GM11168 (cell line): ENCODE results near the gene NBAS.
"Not testable (repeated sequence)": the region's sequence is repeated elsewhere in the genome, so short reads cannot be mapped to it uniquely, and the experiment has no call there.

Source experiments
- in situ Hi-C: fragments of 300-500 bp; cut with MboI; formaldehyde crosslinking; loops from one replicate; pipeline ENCODE4 v1.12.0; 2022; ENCODE audit warnings: low sequenced_read_pairs; ENCODE audit not compliant: unreplicated experiment

NBAS gene

DNA sequence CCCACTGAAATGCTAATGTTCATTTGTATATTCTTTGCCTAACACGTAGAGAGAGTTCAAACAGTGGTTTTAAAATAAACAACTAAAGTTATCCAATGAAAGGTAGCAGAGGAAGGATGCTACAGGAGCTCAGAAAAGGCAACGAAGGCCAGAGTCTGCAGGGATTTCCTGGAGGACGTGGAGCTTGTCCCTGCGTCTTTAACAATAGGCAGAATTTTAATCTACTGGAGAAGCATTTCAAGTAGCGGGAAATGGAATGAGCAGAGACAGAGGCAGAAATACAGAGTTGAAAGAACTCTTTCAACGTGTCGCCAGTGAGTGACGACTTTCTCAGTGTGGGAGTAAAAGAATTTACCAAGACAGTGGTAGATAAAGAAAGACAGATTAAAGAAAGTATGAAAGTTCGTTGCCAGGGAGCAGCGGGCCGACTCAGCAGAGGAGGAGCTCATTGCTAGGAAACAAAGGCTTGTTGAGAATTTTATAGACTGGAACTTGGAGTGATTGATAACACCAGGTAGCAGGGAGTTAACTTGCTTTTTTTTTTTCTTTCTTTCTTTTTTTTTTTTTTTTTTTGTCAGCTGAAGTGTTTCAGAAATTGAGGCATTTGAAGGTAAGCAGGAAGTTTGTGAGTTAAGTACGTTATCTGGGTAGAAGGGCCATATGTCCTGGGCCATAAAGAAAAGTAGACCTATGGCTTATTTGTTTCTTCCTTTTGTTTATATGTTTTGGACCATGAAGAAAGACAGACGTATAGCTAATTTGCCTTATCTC, 625 bp upstream of the NBAS start:
- in situ Hi-C loops = no loop called here

DNA sequence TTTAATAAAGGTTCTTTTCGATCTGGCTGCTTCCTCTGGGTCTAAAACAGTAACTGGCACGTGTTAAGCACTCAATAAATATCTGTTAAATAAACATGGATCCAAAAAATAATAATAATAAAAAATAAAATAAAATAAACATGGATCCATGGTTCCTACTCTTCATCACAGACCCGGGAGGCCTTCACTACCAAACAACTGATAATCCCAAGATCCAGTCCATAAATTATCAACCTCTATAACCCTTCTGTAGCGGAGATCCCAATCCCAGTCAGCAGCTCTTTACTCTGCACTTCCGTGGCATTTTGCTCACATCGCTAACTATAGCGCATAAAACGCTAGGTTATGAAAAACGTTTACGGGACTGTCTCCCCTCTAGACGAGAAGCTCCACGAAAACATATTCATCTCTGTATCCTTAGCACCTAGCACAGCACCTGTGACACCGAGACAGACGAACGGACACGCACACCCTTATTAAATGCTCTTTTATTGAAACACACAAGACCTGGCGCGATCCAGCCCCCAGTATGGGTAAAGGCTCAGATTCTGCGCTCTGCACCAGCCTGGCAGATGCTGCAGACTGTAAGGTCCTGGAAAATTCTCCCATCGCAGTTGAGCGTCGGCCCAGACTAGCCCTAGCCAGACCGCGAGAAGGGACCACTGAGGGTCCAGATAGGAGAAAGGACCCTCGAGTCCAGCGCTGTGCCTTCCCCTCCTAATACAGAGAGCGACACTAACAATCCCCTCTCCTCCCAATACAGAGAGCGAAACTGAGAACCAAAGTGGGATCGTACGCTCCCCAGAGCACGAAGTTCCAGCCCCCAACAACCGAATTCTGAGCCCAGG, 770 bp downstream of the NBAS start:
- in situ Hi-C loops = no loop called here

GRCh38 chr2:15559379-15560139, 1.6 kb downstream of the NBAS start:
- in situ Hi-C loops = no loop called here

DNA sequence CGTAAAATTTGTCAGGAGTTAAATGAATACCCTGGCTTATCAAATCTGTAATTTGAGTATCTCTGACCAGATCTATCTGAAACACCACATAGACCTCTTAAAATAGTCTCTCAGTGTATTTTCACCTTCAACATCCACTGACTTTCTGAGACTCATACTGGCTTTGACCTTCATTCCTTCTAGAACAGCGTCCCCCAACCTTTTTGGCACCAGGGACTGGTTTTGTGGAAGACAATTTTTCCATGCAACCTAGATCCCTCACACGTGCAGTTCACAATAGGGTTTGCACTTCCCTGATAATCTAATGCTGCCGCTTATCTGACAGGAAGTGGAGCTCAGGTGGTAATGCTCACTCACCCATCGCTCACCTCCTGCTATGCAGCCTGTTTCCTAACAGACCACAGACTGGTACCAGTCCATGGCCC, 3.2 kb downstream of the NBAS start:
- in situ Hi-C loops = no loop called here

DNA sequence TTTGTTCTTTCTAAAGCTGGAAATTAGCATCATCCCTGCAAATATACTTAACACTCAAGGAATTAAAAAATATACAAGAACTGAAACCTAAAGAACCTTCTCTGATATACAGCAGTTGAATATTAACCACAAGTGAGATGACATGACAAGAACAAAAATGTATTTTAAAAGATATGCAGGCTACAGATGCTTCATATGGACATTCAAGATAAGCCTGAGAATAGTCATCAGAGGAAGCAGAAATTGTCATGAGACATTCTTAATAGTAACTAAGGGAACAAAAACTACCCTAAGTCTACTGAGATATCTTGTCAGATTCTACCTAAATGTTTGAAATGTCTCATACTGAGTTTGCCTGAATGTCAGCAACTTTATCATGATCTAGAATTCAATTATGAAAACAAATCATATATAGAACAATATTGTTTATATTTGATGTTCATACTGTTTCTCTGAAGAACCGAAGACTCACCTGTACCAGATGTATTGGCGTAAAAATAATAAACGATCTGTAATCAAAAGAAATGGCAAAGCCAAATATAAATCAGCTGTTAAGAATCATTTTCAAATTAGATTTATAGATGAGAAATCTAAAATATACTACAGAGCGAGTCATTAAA, 4.7 kb downstream of the NBAS start:
- in situ Hi-C loops = no loop called here

DNA sequence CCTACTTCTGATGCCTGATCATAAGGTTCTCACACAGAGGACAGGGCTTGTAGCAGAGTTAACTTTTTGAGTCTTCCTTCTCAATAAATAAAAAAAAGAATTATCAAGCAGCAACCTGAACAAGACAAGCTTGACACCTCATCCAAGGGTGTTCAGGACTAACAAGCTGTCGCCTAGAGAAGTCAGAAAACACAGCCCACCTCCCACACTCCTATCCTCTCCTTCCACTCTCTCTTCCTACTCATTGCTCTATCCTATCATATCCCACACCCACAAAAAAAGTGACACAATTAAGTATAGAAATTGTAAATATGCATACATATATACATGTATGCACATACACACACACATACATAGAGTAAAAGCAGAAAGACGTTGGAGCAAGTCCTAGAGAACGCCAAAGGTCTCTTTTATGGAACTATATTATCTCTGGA, 5.4 kb downstream of the NBAS start:
- in situ Hi-C loops = no loop called here

DNA sequence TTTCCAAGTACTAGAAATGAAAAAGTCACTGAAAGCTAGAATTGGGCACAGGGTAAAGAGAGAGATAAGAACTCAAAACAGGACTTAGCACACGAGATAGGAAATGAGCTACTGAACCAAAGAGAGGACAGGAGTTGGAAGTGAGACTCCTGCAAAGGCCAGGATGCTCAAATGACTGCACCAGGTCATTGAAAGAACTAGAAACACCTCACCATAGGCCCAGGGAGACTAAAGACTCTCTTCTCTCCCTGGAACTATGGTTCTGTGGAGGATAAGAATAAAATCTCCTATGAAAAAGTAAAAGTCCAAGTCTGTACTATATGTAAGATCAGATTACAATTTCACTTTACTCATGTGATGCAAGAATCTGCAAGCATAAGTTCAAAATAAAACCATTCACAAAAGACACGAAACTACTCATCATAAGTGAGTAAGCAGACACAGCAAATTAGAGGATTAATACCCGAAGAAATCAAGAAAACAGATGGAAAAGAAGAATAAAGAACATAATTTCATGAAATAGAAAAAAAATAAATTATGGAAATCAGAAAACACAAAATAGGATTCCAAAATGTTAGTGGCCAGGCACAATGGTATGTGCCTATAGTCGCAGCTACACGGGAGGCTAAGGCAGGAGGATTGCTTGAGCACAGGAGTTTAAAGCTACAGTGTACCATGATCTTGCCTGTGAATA, 6.5 kb downstream of the NBAS start:
- in situ Hi-C loops = no loop called here

GRCh38 chr2:15553951-15554350, 7.2 kb downstream of the NBAS start:
- in situ Hi-C loops = no loop called here

DNA sequence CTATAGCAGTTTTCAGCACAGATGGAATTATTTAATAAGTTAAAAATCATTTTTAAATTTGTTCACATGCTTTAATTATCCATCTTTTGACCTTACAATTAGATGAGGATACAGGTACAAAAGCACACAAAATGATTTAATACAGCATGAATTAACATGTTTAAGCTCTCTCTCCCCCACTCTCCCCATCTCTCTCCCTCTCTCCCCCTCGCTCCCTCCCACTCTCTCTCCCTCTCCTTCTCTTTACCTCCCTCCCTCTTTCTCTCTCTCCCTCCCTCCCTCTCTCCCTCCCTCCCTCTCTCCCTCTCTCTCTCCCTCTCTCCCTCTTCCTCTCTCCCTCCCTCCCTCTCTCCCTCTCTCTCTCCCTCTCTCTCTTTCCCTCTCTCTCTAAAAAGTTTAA, 7.6 kb downstream of the NBAS start:
- in situ Hi-C loops = no loop called here

DNA sequence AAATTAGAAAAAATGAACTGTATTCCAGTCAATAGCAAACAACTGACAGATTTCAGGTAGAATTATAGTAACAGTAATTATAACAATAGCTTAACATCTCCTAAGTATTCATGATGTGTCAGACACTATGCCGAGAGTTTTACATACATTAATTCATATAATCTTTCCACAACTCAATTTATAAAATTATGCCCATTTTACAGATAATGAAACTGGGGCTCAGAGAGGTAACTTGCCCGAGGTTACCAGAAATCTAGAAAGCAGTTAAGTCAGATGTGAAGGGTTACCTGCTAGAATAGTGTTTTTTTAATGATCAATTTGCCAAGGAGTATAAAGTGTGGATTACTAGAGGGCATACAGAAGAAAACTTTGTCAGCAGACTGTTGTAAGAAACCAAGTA, 12.2 kb downstream of the NBAS start:
- in situ Hi-C loops = no loop called here

DNA sequence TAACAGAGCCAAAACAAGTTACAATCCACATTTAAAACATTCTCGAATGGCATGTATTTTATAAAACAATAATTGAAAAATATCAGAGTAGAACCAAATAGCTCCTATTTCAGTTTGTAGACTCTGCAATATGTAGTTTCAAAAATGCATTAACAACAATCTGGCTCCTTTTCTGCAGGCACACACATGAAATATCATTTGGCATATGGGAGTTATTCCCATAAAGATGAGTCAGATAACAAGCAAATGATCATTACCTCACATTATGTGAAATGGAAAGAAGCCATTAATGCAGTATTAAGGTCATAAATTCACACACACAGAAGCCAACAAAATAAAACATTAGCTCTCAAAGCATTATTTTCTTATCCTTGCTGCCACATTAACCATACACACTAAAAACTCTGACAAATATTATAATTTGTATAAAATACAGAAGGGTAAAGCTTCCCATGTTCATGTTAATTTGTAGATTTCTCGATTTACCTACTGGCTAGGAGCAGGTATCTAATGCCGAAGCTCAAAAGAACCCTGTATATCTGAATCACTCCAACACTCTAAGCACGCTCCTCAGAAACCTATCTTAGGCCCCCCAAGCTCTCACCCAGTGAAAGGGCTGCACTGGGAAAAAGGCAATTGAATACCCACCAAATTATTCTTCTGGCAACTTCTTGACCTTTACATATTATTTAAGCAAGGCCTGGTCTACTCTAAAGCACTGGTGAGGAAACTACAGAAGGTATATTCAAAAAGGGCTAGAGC, 13.8 kb downstream of the NBAS start:
- in situ Hi-C loops = no loop called here

DNA sequence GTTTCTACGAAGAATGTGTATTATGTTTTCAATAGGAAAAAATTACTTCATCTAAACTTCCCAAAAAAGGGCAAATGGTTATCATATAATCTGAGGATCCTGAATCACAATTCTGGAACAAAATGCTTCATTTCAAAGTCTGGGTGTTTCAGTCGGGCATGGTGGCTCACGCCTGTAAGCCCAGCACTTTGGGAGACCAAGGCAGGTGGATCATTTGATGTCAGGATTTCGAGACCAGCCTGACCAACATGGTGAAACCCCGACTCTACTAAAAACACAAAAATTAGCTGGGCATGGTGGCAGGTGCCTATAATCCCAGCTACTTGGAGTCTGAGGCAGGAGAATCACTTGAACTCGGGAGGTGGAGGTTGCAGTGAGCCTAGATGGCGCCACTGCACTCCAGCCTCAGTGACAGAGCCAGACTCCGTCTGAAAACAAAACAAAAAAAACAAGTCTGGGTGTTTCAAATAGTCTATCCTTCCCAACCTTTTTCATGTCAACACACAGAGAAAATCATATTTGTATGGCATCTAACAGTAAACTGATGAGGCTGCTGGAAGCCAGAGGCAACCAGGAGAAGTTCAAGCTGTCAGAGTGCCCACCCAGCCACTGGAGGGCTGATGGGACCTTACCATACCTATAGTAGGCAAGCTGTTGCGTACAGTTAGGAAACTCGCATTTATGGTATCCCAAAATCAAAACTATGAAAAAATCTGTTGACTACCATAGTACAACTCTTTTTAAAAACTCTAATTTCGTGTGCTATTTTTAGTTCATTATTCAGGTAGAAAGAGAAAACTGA, 14.6 kb downstream of the NBAS start:
- in situ Hi-C loops = no loop called here

GRCh38 chr2:15544227-15544626, 16.9 kb downstream of the NBAS start:
- in situ Hi-C loops = no loop called here

GRCh38 chr2:15543541-15543940, 17.6 kb downstream of the NBAS start:
- in situ Hi-C loops = no loop called here

GRCh38 chr2:15543053-15543452, 18.1 kb downstream of the NBAS start:
- in situ Hi-C loops = no loop called here

- in situ Hi-C loops = not testable (repeated sequence)
Measured at GRCh38 chr2:15542269-15542668, 18.9 kb downstream of the NBAS start.

DNA sequence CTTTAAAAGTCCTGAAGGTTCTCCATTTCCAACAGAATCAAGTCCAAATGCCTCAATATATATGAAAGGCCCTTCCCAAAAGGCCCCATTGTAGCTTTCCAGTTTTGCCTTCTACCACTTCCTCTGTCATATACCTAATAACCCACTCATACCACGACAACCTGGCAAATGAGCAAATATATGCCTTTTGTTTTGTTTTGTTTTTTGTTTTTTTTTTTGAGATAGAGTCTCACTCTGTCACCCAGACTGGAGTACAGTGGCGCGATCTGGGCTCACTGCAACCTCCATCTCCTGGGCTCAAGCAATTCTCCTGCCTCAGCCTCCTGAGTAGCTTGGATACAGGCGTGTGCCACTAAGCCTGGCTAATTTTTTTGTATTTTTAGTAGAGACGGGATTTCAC, 20.6 kb downstream of the NBAS start:
- in situ Hi-C loops = not testable (repeated sequence)

GRCh38 chr2:15539999-15540398, 21.1 kb downstream of the NBAS start:
- in situ Hi-C loops = no loop called here
